Fibroblast of the aortic adventitia (primary cell): ENCODE data around the gene HS6ST1. TPM values are rescaled to one million over a fixed set of nuclear protein-coding genes. Genes with fewer than 3 reads are reported as not detected.

Experiments used
- DNase-seq: peaks from one replicate; pipeline ENCODE4 v3.0.0-alpha.2; 2010; ENCODE audit warnings: low read depth
- H3K4me3 ChIP-seq: 2 replicates; pipeline ENCODE4 v1.5.1; 2011; ENCODE audit warnings: low read depth, mild to moderate bottlenecking, control low read depth, low read length, moderate library complexity
- CTCF ChIP-seq: IDR thresholded peaks from 2 replicates; pipeline ENCODE4 v1.5.1; 2011; ENCODE audit warnings: mild to moderate bottlenecking, low read length, control low read depth, inconsistent platforms; ENCODE audit not compliant: insufficient read depth
- total RNA-seq: library from RNA; depleted of rRNA; stranded (reverse); fragments of >200 nt; gene quantifications from 2 replicates; pipeline ENCODE4 v1.2.3, GENCODE V29; 2012; ENCODE audit warnings: low replicate concordance

The HS6ST1 gene
- total RNA-seq, 1 donor, result 10.6 TPM

- no peak for DNase-seq
These were observed 1.9 kb downstream of the HS6ST1 start for GRCh38 chr2:128316777-128317180.

GRCh38 chr2:128315829-128316776 lies 2.6 kb downstream of the HS6ST1 start:
- TF ChIP-seq CTCF, result no peak
- peak; percentile 46 for DNase-seq
- peak overlapping the region; percentile 76 for H3K4me3 ChIP-seq

More at GRCh38 chr2:128316777-128317180, 1.9 kb downstream of the HS6ST1 start:
- H3K4me3 ChIP-seq, result peak overlapping the region; percentile 76
- TF ChIP-seq CTCF, result no peak

- no peak for DNase-seq
- no peak overlapping the region for H3K4me3 ChIP-seq
- no peak for TF ChIP-seq CTCF
These were observed 3.4 kb downstream of the HS6ST1 start for GRCh38 chr2:128315122-128315828.

- TF ChIP-seq CTCF, result no peak
- H3K4me3 ChIP-seq, result no peak overlapping the region
- no peak for DNase-seq
These were observed 4.1 kb downstream of the HS6ST1 start for GRCh38 chr2:128314348-128315121.

GRCh38 chr2:128313931-128314347 lies 4.7 kb downstream of the HS6ST1 start:
- no peak for TF ChIP-seq CTCF
- DNase-seq, result no peak
- H3K4me3 ChIP-seq, result no peak overlapping the region

- no peak overlapping the region for H3K4me3 ChIP-seq
- peak; percentile 46 for DNase-seq
- peak; percentile 52 for TF ChIP-seq CTCF
These were observed 5.4 kb downstream of the HS6ST1 start for GRCh38 chr2:128313091-128313836.
